H9 (cell line): ENCODE results near the gene PTPRB. TPM values are rescaled to one million over a fixed set of nuclear protein-coding genes. Genes with fewer than 3 reads are reported as not detected.

Source experiments
- DNase-seq: peaks from one replicate; pipeline ENCODE4 v3.0.0-alpha.2; 2017
- H2AFZ ChIP-seq: one replicate; pipeline ENCODE4 v1.6.1; 2013; ENCODE audit warnings: mild to moderate bottlenecking, low read length, control low read depth, moderate library complexity
- H2AK5ac ChIP-seq: 2 replicates; pipeline ENCODE4 v1.6.1; 2013; ENCODE audit warnings: low read length, control low read depth, mixed read lengths; ENCODE audit not compliant: insufficient read length
- H2BK120ac ChIP-seq: one replicate; pipeline ENCODE4 v1.6.1; 2013; ENCODE audit warnings: low read depth, mild to moderate bottlenecking, low read length, control low read depth, inconsistent platforms; ENCODE audit not compliant: poor library complexity, severe bottlenecking
- H2BK12ac ChIP-seq: 2 replicates; pipeline ENCODE4 v1.6.1; 2013; ENCODE audit warnings: low read length, control low read depth, mixed read lengths, low read depth; ENCODE audit not compliant: insufficient read length
- H2BK15ac ChIP-seq: 2 replicates; pipeline ENCODE4 v1.6.1; 2013; ENCODE audit warnings: low read depth, low read length, control low read depth
- H2BK20ac ChIP-seq: one replicate; pipeline ENCODE4 v1.6.1; 2013; ENCODE audit warnings: low read depth, mild to moderate bottlenecking, low read length, control low read depth, inconsistent platforms; ENCODE audit not compliant: poor library complexity, severe bottlenecking
- H2BK5ac ChIP-seq: 2 replicates; pipeline ENCODE4 v1.6.1; 2013; ENCODE audit warnings: low read length, control low read depth, mixed read lengths; ENCODE audit not compliant: insufficient read length
- H3K14ac ChIP-seq: 2 replicates; pipeline ENCODE4 v1.6.1; 2013; ENCODE audit warnings: low read length, control low read depth; ENCODE audit not compliant: insufficient read depth
- H3K18ac ChIP-seq: 2 replicates; pipeline ENCODE4 v1.6.1; 2013; ENCODE audit warnings: low read depth, mild to moderate bottlenecking, mixed read lengths, low read length, control low read depth; ENCODE audit not compliant: insufficient read length
- H3K23ac ChIP-seq: 2 replicates; pipeline ENCODE4 v1.6.1; 2013; ENCODE audit warnings: low read length, control low read depth, mixed read lengths, low read depth; ENCODE audit not compliant: insufficient read length
- H3K23me2 ChIP-seq: 2 replicates; pipeline ENCODE4 v1.6.1; 2013; ENCODE audit warnings: low read depth, mild to moderate bottlenecking, mixed read lengths, low read length, control low read depth; ENCODE audit not compliant: insufficient read length, poor library complexity, severe bottlenecking
- H3K27ac ChIP-seq: 2 replicates; pipeline ENCODE4 v1.5.1; 2013; ENCODE audit warnings: low read length, control low read depth, mixed read lengths, low read depth; ENCODE audit not compliant: insufficient read length
- H3K27me3 ChIP-seq: 2 replicates; pipeline ENCODE4 v1.6.1; 2013; ENCODE audit warnings: low read length, control low read depth, inconsistent platforms; ENCODE audit not compliant: insufficient read depth
- H3K4ac ChIP-seq: 2 replicates; pipeline ENCODE4 v1.6.1; 2013; ENCODE audit warnings: low read depth, mild to moderate bottlenecking, control low read depth, inconsistent platforms, low read length, moderate library complexity
- H3K4me1 ChIP-seq: 2 replicates; pipeline ENCODE4 v1.6.1; 2013; ENCODE audit warnings: low read length, control low read depth, inconsistent platforms; ENCODE audit not compliant: insufficient read depth
- H3K4me2 ChIP-seq: 2 replicates; pipeline ENCODE4 v1.6.1; 2013; ENCODE audit warnings: low read length, control low read depth, mixed read lengths; ENCODE audit not compliant: insufficient read length, insufficient read depth
- H3K56ac ChIP-seq: 2 replicates; pipeline ENCODE4 v1.6.1; 2013; ENCODE audit warnings: low read depth, mild to moderate bottlenecking, mixed read lengths, low read length, control low read depth; ENCODE audit not compliant: insufficient read length
- H3K79me1 ChIP-seq: 2 replicates; pipeline ENCODE4 v1.6.1; 2013; ENCODE audit warnings: low read depth, mild to moderate bottlenecking, moderate library complexity, low read length, control low read depth, inconsistent platforms; ENCODE audit not compliant: insufficient read depth, poor library complexity, severe bottlenecking
- H3K79me2 ChIP-seq: 2 replicates; pipeline ENCODE4 v1.6.1; 2013; ENCODE audit warnings: low read length, control low read depth, inconsistent platforms; ENCODE audit not compliant: insufficient read depth
- H3K9ac ChIP-seq: 2 replicates; pipeline ENCODE4 v1.6.1; 2013; ENCODE audit warnings: low read length, control low read depth, mixed read lengths; ENCODE audit not compliant: insufficient read length; ENCODE audit errors: extremely low read depth
- H3K9me3 ChIP-seq: one replicate; pipeline ENCODE4 v1.6.1; 2013; ENCODE audit warnings: low read depth, low read length, inconsistent platforms; ENCODE audit not compliant: control insufficient read depth
- H3T11ph ChIP-seq: one replicate; pipeline ENCODE4 v1.6.1; 2013; ENCODE audit warnings: mild to moderate bottlenecking, low read length, control low read depth, inconsistent platforms
- H4K20me1 ChIP-seq: one replicate; pipeline ENCODE4 v1.6.1; 2013; ENCODE audit not compliant: control insufficient read depth, insufficient read length, insufficient read depth
- H4K5ac ChIP-seq: 2 replicates; pipeline ENCODE4 v1.6.1; 2013; ENCODE audit warnings: low read depth, mild to moderate bottlenecking, mixed read lengths, low read length, control low read depth; ENCODE audit not compliant: insufficient read length
- H4K8ac ChIP-seq: replicated peaks from 2 replicates; pipeline ENCODE4 v1.6.1; 2013; ENCODE audit warnings: low read length, control low read depth, mixed read lengths, low read depth; ENCODE audit not compliant: insufficient read length
- H4K91ac ChIP-seq: 2 replicates; pipeline ENCODE4 v1.6.1; 2013; ENCODE audit warnings: low read depth, mild to moderate bottlenecking, moderate library complexity, mixed read lengths, low read length, control low read depth; ENCODE audit not compliant: insufficient read length
- H3K27ac Mint-ChIP-seq, 3 experiments: 2 replicates in 2 of 3; 3 replicates in 1 of 3; pipeline ENCODE4 v1.8.0; 2020 to 2021; ENCODE audit warnings: mixed read lengths in 3 of 3, mild to moderate bottlenecking in 1 of 3, moderate library complexity in 1 of 3
- H3K27me3 Mint-ChIP-seq: 2 replicates; pipeline ENCODE4 v1.8.0; 2021; ENCODE audit warnings: low read depth, mild to moderate bottlenecking, moderate library complexity, mixed read lengths
- H3K36me3 Mint-ChIP-seq, 3 experiments: 2 replicates in 2 of 3; 3 replicates in 1 of 3; pipeline ENCODE4 v1.8.0; 2020 to 2021; ENCODE audit warnings: low read depth in 3 of 3, mixed read lengths in 3 of 3; ENCODE audit not compliant: insufficient read depth in 1 of 3
- H3K4me1 Mint-ChIP-seq, 2 experiments: 2 replicates each; pipeline ENCODE4 v1.8.0; 2020; ENCODE audit warnings: mixed read lengths in 2 of 2
- H3K4me3 Mint-ChIP-seq, 2 experiments: 2 replicates in 1 of 2; 3 replicates in 1 of 2; pipeline ENCODE4 v1.8.0; 2020 to 2021; ENCODE audit warnings: mild to moderate bottlenecking in 2 of 2, mixed read lengths in 2 of 2, moderate library complexity in 1 of 2
- H3K9me3 Mint-ChIP-seq, 2 experiments: 2 replicates in 1 of 2; 3 replicates in 1 of 2; pipeline ENCODE4 v1.8.0; 2020; ENCODE audit warnings: mild to moderate bottlenecking in 2 of 2, mixed read lengths in 2 of 2, moderate library complexity in 1 of 2
- WGBS: extraction: QIAGEN DNeasy Blood & Tissue Kit; methylation state at CpG from one replicate; pipeline ENCODE4 v1.1.7; 2013; ENCODE audit warnings: missing lambda C conversion rate, low lambda C conversion rate, mixed read lengths; ENCODE audit not compliant: insufficient read length; ENCODE audit errors: extremely low coverage; 5-methylcytosine and 5-hydroxymethylcytosine counted together
- total RNA-seq: library from RNA; stranded (reverse); gene quantifications from 2 replicates; pipeline ENCODE4 v1.2.1, GENCODE V29; 2021
- TF ChIP-seq, protein P1 (sequence below): fragments of 200-600 bp; sonication (generic); conservative IDR thresholded peaks from 3 replicates; pipeline ENCODE4 v1.8.0; 2021; ENCODE audit warnings: antibody characterized with exemption, mild to moderate bottlenecking

The PTPRB gene
- total RNA-seq, 1 experiment from 2014 or later = 1.4 TPM

DNA sequence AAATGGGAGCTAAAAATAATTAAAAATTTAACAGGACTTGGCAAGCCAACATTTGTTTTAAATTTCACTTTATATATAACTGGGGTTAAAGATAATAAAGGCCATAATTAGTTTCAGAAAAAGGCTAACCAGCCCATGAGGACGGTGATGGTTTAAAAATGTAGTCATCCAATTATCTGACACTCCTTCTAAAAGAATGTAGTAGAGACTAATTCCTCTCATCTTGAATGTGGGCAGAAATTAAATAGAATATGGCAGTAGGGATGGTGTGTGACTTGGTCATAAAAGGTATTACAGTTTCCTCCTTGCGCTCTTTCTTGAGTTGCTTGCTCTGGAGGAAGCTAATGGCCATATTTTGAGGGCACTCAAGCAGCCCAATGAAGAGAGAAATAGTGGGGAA, 49.1 kb upstream of the PTPRB start:
- no peak overlapping the region for H2BK120ac ChIP-seq
- H4K8ac ChIP-seq = no peak overlapping the region
- no peak overlapping the region for H2BK15ac ChIP-seq
- Mint-ChIP-seq H3K27ac (peak overlapping the region in 1 of 3 experiments; percentile 33; a peak in 2 of 7 replicates), H3K9me3 (no peaks in the 10 kb centered on the region), H3K27me3 (no peaks in the 10 kb centered on the region), H3K4me1 (peaks cover 16 to 24% of the 10 kb centered on the region in 2 experiments), H3K4me3 (no peak overlapping the region), H3K36me3 (no peaks in the 10 kb centered on the region)
- H3K56ac ChIP-seq = no peak overlapping the region
- H3K79me2 ChIP-seq = no peaks in the 10 kb centered on the region
- TF ChIP-seq, protein P1, sequence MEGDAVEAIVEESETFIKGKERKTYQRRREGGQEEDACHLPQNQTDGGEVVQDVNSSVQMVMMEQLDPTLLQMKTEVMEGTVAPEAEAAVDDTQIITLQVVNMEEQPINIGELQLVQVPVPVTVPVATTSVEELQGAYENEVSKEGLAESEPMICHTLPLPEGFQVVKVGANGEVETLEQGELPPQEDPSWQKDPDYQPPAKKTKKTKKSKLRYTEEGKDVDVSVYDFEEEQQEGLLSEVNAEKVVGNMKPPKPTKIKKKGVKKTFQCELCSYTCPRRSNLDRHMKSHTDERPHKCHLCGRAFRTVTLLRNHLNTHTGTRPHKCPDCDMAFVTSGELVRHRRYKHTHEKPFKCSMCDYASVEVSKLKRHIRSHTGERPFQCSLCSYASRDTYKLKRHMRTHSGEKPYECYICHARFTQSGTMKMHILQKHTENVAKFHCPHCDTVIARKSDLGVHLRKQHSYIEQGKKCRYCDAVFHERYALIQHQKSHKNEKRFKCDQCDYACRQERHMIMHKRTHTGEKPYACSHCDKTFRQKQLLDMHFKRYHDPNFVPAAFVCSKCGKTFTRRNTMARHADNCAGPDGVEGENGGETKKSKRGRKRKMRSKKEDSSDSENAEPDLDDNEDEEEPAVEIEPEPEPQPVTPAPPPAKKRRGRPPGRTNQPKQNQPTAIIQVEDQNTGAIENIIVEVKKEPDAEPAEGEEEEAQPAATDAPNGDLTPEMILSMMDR = no peak
- H2BK12ac ChIP-seq = no peak overlapping the region
- no peaks in the 10 kb centered on the region for H4K20me1 ChIP-seq
- WGBS = no CpG with 5 or more reads among the region's 2 CpGs
- H3K9ac ChIP-seq = no peak overlapping the region
- no peak overlapping the region for H3K27ac ChIP-seq
- no peak overlapping the region for H3K4ac ChIP-seq
- H3K23me2 ChIP-seq = no peaks in the 10 kb centered on the region
- no peaks in the 10 kb centered on the region for H3K27me3 ChIP-seq
- no peak overlapping the region for H2BK5ac ChIP-seq
- H3K4me1 ChIP-seq = peaks cover 4% of the 10 kb centered on the region; the same call in 1 of the 2 replicates
- no peak overlapping the region for H3K4me2 ChIP-seq
- no peak overlapping the region for H3K18ac ChIP-seq
- no peak overlapping the region for H3T11ph ChIP-seq
- H3K23ac ChIP-seq = no peak overlapping the region
- H2BK20ac ChIP-seq = no peak overlapping the region
- no peaks in the 10 kb centered on the region for H3K79me1 ChIP-seq
- no peak for DNase-seq
- no peak overlapping the region for H4K5ac ChIP-seq
- H2AFZ ChIP-seq = peak overlapping the region; percentile 22
- no peaks in the 10 kb centered on the region for H3K9me3 ChIP-seq
- H4K91ac ChIP-seq = no peak overlapping the region
- no peak overlapping the region for H3K14ac ChIP-seq
- H2AK5ac ChIP-seq = no peak overlapping the region
